GM21528 (cell line): ENCODE data around the gene FDX1.

ENCODE experiments used
- ATAC-seq: cut with Tn5 transposase; IDR thresholded peaks from one replicate; pipeline ENCODE4 v1.9.1; 2021; ENCODE audit warnings: mild to moderate bottlenecking, moderate library complexity; ENCODE audit not compliant: unreplicated experiment, low FRiP score

Gene FDX1

GRCh38 chr11:110455718-110456117 is 26.0 kb downstream of the FDX1 start:
- no peak for ATAC-seq

DNA sequence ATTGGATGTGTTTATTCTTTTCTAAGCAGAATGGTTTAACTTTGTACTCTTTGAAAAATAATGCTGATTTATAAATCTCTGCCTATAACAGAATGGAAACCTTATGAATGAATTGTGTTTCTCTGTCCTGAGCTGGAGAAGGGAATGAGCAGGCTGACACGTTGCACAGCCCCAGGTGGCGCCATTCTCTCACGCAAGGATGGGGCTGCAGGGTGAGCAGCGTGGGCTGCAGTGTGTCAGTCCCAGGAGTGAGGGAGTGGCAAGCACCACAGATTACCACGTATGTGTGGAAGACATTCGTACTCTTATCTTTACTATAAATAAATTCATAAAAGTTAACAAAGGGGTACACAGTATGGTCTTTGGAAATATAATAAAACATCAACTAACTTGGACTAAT is 33.4 kb downstream of the FDX1 start:
- ATAC-seq = no peak

DNA sequence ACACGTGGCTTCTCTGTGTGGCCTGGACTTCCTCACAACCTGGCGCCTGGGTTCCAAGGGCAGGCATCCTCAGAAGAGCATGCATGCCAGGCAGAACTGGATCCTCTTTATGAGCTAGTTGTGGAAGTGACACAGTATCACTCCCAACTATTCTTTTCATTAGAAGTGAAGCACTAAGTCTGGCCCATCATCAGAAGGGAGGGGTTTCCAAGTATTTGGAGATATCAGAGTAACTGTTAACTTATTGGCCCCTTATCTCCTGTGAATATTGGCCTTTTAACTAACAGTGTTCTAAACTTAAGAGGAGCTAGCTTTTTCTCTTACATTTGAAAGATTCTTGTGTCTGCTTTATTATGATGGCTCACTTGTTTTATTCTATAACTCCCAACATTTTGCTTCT is 35.5 kb downstream of the FDX1 start:
- ATAC-seq = no peak

GRCh38 chr11:110467556-110467955 is 37.8 kb downstream of the FDX1 start:
- ATAC-seq = no peak

GRCh38 chr11:110468121-110468520 is 38.4 kb downstream of the FDX1 start:
- ATAC-seq = no peak

- ATAC-seq = no peak
Observed at GRCh38 chr11:110469127-110469526, 39.4 kb downstream of the FDX1 start.

GRCh38 chr11:110470716-110471115 is 41.0 kb downstream of the FDX1 start:
- ATAC-seq = no peak

GRCh38 chr11:110471371-110471770 is 41.6 kb downstream of the FDX1 start:
- ATAC-seq = no peak

GRCh38 chr11:110472858-110473257 is 43.1 kb downstream of the FDX1 start:
- ATAC-seq = no peak

- no peak for ATAC-seq
Observed at GRCh38 chr11:110473706-110474105, 44.0 kb downstream of the FDX1 start.

- no peak for ATAC-seq
Observed at GRCh38 chr11:110474578-110474977, 44.8 kb downstream of the FDX1 start.

DNA sequence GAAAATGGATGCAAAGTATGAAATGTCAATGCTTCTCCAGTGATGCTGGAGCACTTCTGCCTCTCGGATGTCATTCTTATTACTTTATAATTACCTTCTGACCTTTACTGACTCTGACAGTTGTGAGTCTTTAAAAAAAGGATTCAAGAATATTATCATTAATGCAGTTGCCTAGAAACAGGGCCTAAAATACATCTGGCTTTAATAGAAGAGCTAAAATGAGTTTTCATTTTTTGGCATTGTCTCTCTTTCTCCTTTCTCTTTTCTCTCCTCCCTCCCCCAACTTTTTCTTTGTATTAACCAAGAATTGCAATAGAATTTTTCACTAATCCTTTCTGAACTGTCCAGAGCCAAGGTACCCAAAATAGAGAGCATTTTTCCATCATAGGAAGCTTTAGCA is 45.9 kb downstream of the FDX1 start:
- ATAC-seq = no peak

DNA sequence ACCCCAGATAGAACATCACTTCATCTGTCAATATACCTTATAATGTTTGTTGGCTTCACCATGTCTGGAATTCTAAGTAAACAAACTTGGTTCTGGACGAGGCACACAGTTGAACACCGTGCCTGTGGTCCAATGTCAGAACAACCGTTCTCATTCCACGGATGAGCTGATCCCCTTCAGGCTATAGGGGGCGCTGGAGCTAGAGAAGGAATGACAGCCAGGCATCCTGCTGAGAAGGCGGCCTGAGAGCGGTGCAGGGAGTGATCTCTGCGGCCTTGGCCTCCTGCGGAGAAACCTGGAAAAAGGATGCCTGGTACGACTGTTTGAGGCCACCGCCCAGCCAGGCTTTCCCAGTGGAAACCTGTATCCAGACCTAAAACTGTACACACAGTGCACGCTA is 48.7 kb downstream of the FDX1 start:
- no peak for ATAC-seq

DNA sequence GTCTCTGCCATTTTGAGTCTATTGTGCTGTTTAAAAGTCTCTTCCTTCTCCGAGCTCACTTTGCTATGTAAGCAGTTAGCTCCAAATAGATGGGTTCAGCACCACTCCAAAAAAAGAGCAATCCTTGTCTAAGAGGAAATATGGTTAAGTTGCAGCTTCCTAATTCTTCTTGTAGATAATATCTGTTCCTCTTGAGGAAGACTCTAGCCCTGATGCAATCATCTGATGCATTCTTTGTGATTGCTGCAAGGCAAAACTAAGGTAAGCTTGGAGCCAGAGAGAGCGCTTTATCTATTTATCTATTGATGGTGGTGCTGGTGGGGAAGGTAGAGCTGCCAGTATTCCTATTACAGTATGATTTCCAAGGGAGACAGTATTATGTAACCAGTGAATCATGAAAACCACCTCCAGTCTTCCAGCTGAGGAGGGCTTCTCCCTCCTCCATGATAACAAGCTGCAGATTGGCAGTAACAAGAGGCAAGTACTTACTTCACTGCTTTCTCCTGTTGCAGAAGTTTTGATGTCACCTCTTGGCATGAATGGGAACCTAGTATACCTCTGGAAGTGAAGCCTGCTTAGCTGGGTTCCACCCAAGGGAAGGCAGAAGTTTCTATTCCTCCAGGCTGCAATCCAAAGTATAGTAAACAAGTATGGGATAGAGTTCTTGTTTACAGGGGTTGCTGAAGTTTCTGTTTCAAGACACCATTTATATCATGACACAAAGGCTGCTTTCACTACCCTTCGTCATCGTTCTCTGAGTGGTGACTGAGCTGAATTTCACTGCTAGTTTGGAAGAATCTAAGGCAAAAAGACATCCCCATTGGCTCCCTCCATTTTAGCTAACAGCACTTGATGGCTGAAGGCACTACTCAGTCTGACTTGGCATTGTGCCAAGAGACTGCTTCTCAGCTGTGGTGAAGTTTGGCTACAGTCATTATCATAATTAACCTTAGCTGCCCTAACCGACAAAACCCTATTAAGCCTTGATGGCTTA is 49.7 kb downstream of the FDX1 start:
- ATAC-seq = no peak

DNA sequence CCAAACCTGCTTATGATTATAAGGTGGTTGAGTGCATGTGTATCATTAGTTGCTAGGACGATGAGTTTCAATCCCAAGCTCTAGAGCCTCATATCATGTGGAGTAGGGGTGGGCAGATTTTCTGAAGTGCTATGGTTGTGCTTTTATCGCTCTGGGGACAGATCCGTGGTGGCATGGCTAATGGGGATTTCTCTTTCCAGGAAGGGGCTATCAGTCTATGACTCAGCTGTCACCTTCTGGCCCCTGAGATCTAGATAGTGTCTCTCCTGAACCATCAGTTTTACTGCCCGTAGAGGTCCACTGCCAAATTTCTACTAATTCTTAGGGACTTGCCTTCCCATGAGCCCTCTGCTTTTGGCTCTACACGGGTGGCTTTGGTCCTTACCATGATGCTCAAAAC is 51.8 kb downstream of the FDX1 start:
- ATAC-seq = no peak

- no peak for ATAC-seq
Observed at GRCh38 chr11:110486156-110486555, 56.4 kb downstream of the FDX1 start.

DNA sequence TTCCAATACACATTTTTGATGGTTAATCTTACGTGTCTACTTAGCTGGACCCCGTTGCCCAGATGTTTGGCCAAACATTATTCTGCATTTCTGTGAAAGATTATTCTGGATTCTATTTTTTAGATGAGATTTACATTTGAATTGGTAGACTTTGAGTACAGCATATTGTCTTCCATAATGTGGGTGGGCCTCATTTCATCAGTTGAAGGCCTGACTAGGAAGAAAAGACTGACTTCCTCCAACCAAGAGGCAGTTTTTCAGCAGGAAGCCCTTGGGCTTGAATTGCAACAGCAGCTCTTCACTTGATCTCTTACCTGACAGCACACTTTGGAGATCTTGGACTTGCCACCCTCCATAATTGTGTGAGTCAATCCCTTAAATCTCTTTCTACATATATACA is 58.7 kb downstream of the FDX1 start:
- ATAC-seq = no peak

DNA sequence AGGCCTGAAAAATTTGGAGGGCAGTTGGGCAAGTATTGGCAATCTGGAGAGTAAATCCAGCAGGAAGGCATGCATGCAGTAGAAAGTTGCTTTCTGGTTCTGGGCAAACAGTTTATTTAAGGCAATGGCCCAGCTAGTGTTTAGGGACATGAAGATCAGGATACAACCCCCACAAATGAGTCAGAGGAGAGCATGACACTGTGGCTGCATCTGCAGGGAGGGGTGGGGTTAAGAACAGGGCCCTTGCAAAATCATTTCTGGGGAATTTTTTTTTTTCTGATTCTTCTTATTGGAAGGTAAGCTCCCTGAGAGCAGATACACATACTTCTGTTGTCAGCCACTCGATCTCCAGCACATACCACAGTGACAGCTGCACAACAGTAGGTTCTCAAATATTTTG is 61.1 kb downstream of the FDX1 start:
- no peak for ATAC-seq

- no peak for ATAC-seq
Observed at GRCh38 chr11:110491577-110492320, 62.0 kb downstream of the FDX1 start.

GRCh38 chr11:110492321-110492685 is 62.6 kb downstream of the FDX1 start:
- no peak for ATAC-seq

- no peak for ATAC-seq
Observed at GRCh38 chr11:110493346-110493745, 63.6 kb downstream of the FDX1 start.
